Endothelial cell of umbilical vein (primary cell): ENCODE data around the gene PTPRD. TPM values are rescaled to one million over a fixed set of nuclear protein-coding genes. Genes with fewer than 3 reads are reported as not detected.

Experiments
- BruUV-seq: library from RNA; stranded (reverse); fragments of 400-500 nt; replicated peaks from 2 replicates; lab custom pipeline; 2021; lab: Mats Ljungman, UMichigan
- CTCF ChIA-PET: fragments of 300-600, 350-600 bp; sonication (Branson Sonifier 250); formaldehyde crosslinking; loops from one replicate; lab custom pipeline; 2021; ENCODE audit warnings: antibody characterized with exemption, inconsistent platforms; lab: Charles Lee
- POLR2A ChIA-PET: fragments of 300-600, 350-600 bp; sonication (Branson Sonifier 250); formaldehyde crosslinking; loops from one replicate; lab custom pipeline; 2021; ENCODE audit warnings: antibody characterized with exemption, inconsistent platforms; lab: Charles Lee
- DNase-seq: peaks from one replicate; pipeline ENCODE4 v3.0.0-alpha.2; 2011; ENCODE audit warnings: low read depth, low spot score
- FAIRE-seq: peaks from 2 replicates; lab custom pipeline; 2011; peaks lifted over from hg19 to GRCh38; lab: Jason Lieb, UNC
- H2AFZ ChIP-seq: 2 replicates; pipeline ENCODE4 v1.6.0; 2012; ENCODE audit warnings: low read depth, low read length, control low read depth, inconsistent platforms
- H3K27ac ChIP-seq: 2 replicates; pipeline ENCODE4 v1.5.1; 2011; ENCODE audit warnings: low read depth, mild to moderate bottlenecking, control low read depth, low read length, moderate library complexity; ENCODE audit not compliant: insufficient read depth
- H3K27me3 ChIP-seq, 2 experiments: 2 replicates each; pipeline versions ENCODE4 v1.6.0 to v1.6.1; 2011; ENCODE audit warnings: low read length in 2 of 2, mixed read lengths in 1 of 2; ENCODE audit not compliant: control insufficient read depth in 2 of 2, insufficient read depth in 2 of 2
- H3K36me3 ChIP-seq, 2 experiments: 2 replicates in 1 of 2; 3 replicates in 1 of 2; pipeline ENCODE4 v1.5.1; 2011; ENCODE audit warnings: low read length in 2 of 2, mild to moderate bottlenecking in 1 of 2, moderate library complexity in 1 of 2; ENCODE audit not compliant: control insufficient read depth in 2 of 2, insufficient read depth in 2 of 2; ENCODE audit errors: extremely low read depth in 1 of 2
- H3K4me1 ChIP-seq: 3 replicates; pipeline ENCODE4 v1.5.1; 2011; ENCODE audit warnings: mild to moderate bottlenecking, low read length; ENCODE audit not compliant: control insufficient read depth, insufficient read depth; ENCODE audit errors: extremely low read depth
- H3K4me2 ChIP-seq: 2 replicates; pipeline ENCODE4 v1.6.1; 2011; ENCODE audit warnings: low read length, control low read depth, mixed read lengths; ENCODE audit not compliant: insufficient read depth
- H3K4me3 ChIP-seq, 3 experiments: fragments of 200-600 bp in 1 of 3; sonication (generic), shearing (Covaris generic) in 1 of 3; replicated peaks in 1 of 3; 2 replicates each; pipeline ENCODE4 v1.5.1; 2011 to 2016; ENCODE audit warnings: control low read depth in 3 of 3, low read length in 3 of 3, mild to moderate bottlenecking in 2 of 3, inconsistent platforms in 1 of 3, low read depth in 1 of 3, moderate library complexity in 1 of 3; ENCODE audit not compliant: insufficient read depth in 1 of 3
- H3K79me2 ChIP-seq: 2 replicates; pipeline ENCODE4 v1.6.0; 2012; ENCODE audit warnings: low read length, inconsistent platforms; ENCODE audit not compliant: control insufficient read depth, insufficient read depth
- H3K9ac ChIP-seq: replicated peaks from 2 replicates; pipeline ENCODE3; 2011; ENCODE audit warnings: low read length, control low read depth; ENCODE audit not compliant: insufficient read depth; ENCODE audit errors: extremely low read depth
- H3K9me1 ChIP-seq: replicated peaks from 3 replicates; pipeline ENCODE4 v1.6.0; 2011; ENCODE audit warnings: mild to moderate bottlenecking, low read length; ENCODE audit not compliant: control insufficient read depth, insufficient read depth; ENCODE audit errors: extremely low read depth
- H3K9me3 ChIP-seq: replicated peaks from 2 replicates; pipeline ENCODE4 v1.5.1; 2012; ENCODE audit warnings: low read length, inconsistent platforms; ENCODE audit not compliant: control insufficient read depth, insufficient read depth
- H4K20me1 ChIP-seq: replicated peaks from 2 replicates; pipeline ENCODE3; 2011; ENCODE audit warnings: mild to moderate bottlenecking, low read length; ENCODE audit not compliant: control insufficient read depth, insufficient read depth; ENCODE audit errors: extremely low read depth
- CTCF ChIP-seq, 2 donors: IDR thresholded peaks; 1 replicate in 1 of 2; 2 replicates in 1 of 2; pipeline ENCODE4 v1.5.1; 2011; ENCODE audit warnings: low read length in 2 of 2, mild to moderate bottlenecking in 2 of 2, moderate library complexity in 2 of 2, control low read depth in 1 of 2, inconsistent platforms in 1 of 2, low read depth in 1 of 2; ENCODE audit not compliant: insufficient read depth in 1 of 2; ENCODE audit errors: extremely low read depth in 1 of 2
- EZH2 ChIP-seq: IDR thresholded peaks from 2 replicates; pipeline ENCODE4 v1.6.1; 2012; ENCODE audit warnings: borderline replicate concordance, low read depth, mild to moderate bottlenecking, moderate library complexity, low read length, inconsistent platforms; ENCODE audit not compliant: severe bottlenecking
- FOS ChIP-seq: IDR thresholded peaks from 2 replicates; pipeline ENCODE4 v1.6.1; 2011; ENCODE audit warnings: mild to moderate bottlenecking, low read length, moderate library complexity, borderline replicate concordance; ENCODE audit not compliant: insufficient read depth
- GATA2 ChIP-seq: IDR thresholded peaks from 2 replicates; pipeline ENCODE4 v1.7.0; 2011; ENCODE audit warnings: low read depth, mild to moderate bottlenecking, moderate library complexity, mixed read lengths, low read length; ENCODE audit not compliant: insufficient read length, insufficient read depth
- JUN ChIP-seq: IDR thresholded peaks from 2 replicates; pipeline ENCODE4 v1.6.1; 2011; ENCODE audit warnings: borderline replicate concordance, low read depth; ENCODE audit not compliant: insufficient read length, insufficient read depth
- MAX ChIP-seq: IDR thresholded peaks from 2 replicates; pipeline ENCODE4 v1.6.1; 2011; ENCODE audit not compliant: insufficient read depth, insufficient read length
- MYC ChIP-seq: IDR thresholded peaks from one replicate; pipeline ENCODE4 v1.6.1; 2011; ENCODE audit warnings: mild to moderate bottlenecking, low read depth, low read length
- POLR2A ChIP-seq: IDR thresholded peaks from 2 replicates; pipeline ENCODE4 v1.6.1; 2012; ENCODE audit warnings: low read depth, mild to moderate bottlenecking, control low read depth, low read length
- POLR2AphosphoS5 ChIP-seq: IDR thresholded peaks from 2 replicates; pipeline ENCODE4 v1.6.1; 2012; ENCODE audit warnings: low read depth, mild to moderate bottlenecking, control low read depth, low read length, moderate library complexity; ENCODE audit not compliant: insufficient read depth
- dilution Hi-C: fragments of 300-500 bp; cut with MboI; formaldehyde crosslinking; loops from one replicate; pipeline ENCODE4 v1.15.0; 2019; ENCODE audit warnings: low sequenced_read_pairs; ENCODE audit not compliant: extremely low pct_ligation_motif_present
- intact Hi-C: fragments of 100-400 bp; cut with micrococcal nuclease; formaldehyde crosslinking; loops from one replicate; pipeline ENCODE4 v1.10.0; 2022
- polyA plus RNA-seq, 4 experiments: library from polyadenylated mRNA; depleted of rRNA in 3 of 4; stranded (reverse) in 3 of 4; unstranded in 1 of 4; fragments of >200 nt; gene quantifications; 2 replicates each; pipeline versions ENCODE4 v1.2.1 to v1.2.3, GENCODE V29; 2011 to 2012; ENCODE audit warnings: missing spikeins in 1 of 4
- total RNA-seq: library from RNA; stranded (reverse); gene quantifications from 2 replicates; pipeline ENCODE4 v1.2.3, GENCODE V29; 2021

The PTPRD gene
- total and polyA plus RNA-seq, 2 donors (not counting 3 experiments of a cell fraction or from before 2014, with no cell fraction given) = 5.5 to 5.7 TPM

GRCh38 chr9:10366171-10366779 is 246.5 kb downstream of the PTPRD start:
- Histone ChIP-seq H4K20me1 (no peaks in the 10 kb centered on the region), H3K79me2 (no peaks in the 10 kb centered on the region), H3K36me3 (no peaks in the 10 kb centered on the region), H3K4me2 (no peak overlapping the region), H3K9me3 (no peaks in the 10 kb centered on the region), H3K4me1 (no peaks in the 10 kb centered on the region), H3K27ac (no peak overlapping the region), H3K9ac (no peak overlapping the region), H2AFZ (no peak overlapping the region), H3K9me1 (no peaks in the 10 kb centered on the region), H3K27me3 (no peaks in the 10 kb centered on the region), H3K4me3 (no peak overlapping the region)
- intact Hi-C loops = loop anchor here (1.0 to 2.0 kb wide), 2 partner anchors 953 to 1963 kb away; no protein-coding TSS in a partner anchor
- DNase-seq (peak; percentile 57), FAIRE-seq (peak; percentile 74)
- dilution Hi-C loops = no loop called here
- TF ChIP-seq JUN (no peak), POLR2AphosphoS5 (no peak), CTCF (IDR thresholded peaks at IDR 0.05; ENCODE audit: extremely low read depth in 1 of 2, insufficient read depth in 1 of 2, low read depth in 1 of 2, low read length in 2 of 2) (peak; percentile 55 to 60)
- no TSS peak for BruUV-seq
- CTCF ChIA-PET = interaction anchor here (1.5 to 4.2 kb wide), 2 partner anchors 490 to 1962 kb away, joined by 3 to 39 read pairs; no protein-coding TSS in a partner anchor
- POLR2A ChIA-PET = no interaction called here

GRCh38 chr9:10354591-10354990 is 258.2 kb downstream of the PTPRD start:
- TF ChIP-seq POLR2A = no peak
- no peak for TF ChIP-seq MAX
- no peak for TF ChIP-seq POLR2AphosphoS5
- TF ChIP-seq FOS = no peak
- no peak for TF ChIP-seq EZH2
- no peak for TF ChIP-seq GATA2
- no peak for TF ChIP-seq JUN
- TF ChIP-seq CTCF (IDR thresholded peaks at IDR 0.05; ENCODE audit: extremely low read depth in 1 of 2, insufficient read depth in 1 of 2, low read depth in 1 of 2, low read length in 2 of 2) = no peak
- TF ChIP-seq MYC = no peak
- no peaks in the 10 kb centered on the region for H3K4me1 ChIP-seq
- intact Hi-C loops = no loop called here
- ChIA-PET CTCF (no interaction called here), POLR2A (no interaction called here)
- FAIRE-seq (no peak), DNase-seq (no peak)
- no peak overlapping the region for H3K4me2 ChIP-seq
- H3K9me3 ChIP-seq = no peaks in the 10 kb centered on the region
- no peaks in the 10 kb centered on the region for H3K79me2 ChIP-seq
- no peak overlapping the region for H2AFZ ChIP-seq
- no peaks in the 10 kb centered on the region for H4K20me1 ChIP-seq
- no peaks in the 10 kb centered on the region for H3K27me3 ChIP-seq
- no peak overlapping the region for H3K4me3 ChIP-seq
- BruUV-seq = no TSS peak
- no peak overlapping the region for H3K27ac ChIP-seq
- no peak overlapping the region for H3K9ac ChIP-seq
- no peaks in the 10 kb centered on the region for H3K36me3 ChIP-seq
- dilution Hi-C loops = no loop called here
- no peaks in the 10 kb centered on the region for H3K9me1 ChIP-seq
